ENCODE measurements around the gene ZNF750. TPM values are rescaled to one million over a fixed set of nuclear protein-coding genes. Genes with fewer than 3 reads are reported as not detected.

The ZNF750 gene
- total and polyA plus RNA-seq, 2 donors (not counting 3 experiments of a cell fraction or from before 2014, with no cell fraction given): 0.15 to 0.80 TPM

- no peaks in the 10 kb centered on the region for H3K27me3 ChIP-seq (ENCODE audit: control insufficient read depth in 2 of 2, insufficient read depth in 2 of 2, low read length in 2 of 2)
- CTCF ChIA-PET: interaction anchor here (0.6 to 2.0 kb wide), 7 partner anchors 8 to 79 kb away, joined by 3 to 8 read pairs (median 3); no protein-coding TSS in a partner anchor
- H3K79me2 ChIP-seq (ENCODE audit: control insufficient read depth, insufficient read depth, low read length): peaks cover 50% of the 10 kb centered on the region
- DNase-seq (ENCODE audit: low read depth, low spot score) (no peak), FAIRE-seq (no peak)
- H3K27ac ChIP-seq (ENCODE audit: insufficient read depth, low read depth, low read length): peak overlapping the region; percentile 80
- H3K36me3 ChIP-seq (ENCODE audit: control insufficient read depth in 2 of 2, extremely low read depth in 1 of 2, insufficient read depth in 2 of 2, low read length in 2 of 2): no peaks in the 10 kb centered on the region
- no peak overlapping the region for H2AFZ ChIP-seq (ENCODE audit: low read depth, low read length)
- intact Hi-C loops (cut with micrococcal nuclease) (loop anchor here (1.0 kb wide), 3 partner anchors 11 to 16 kb away; no protein-coding TSS in a partner anchor), dilution Hi-C loops (cut with MboI; ENCODE audit: extremely low pct_ligation_motif_present, low sequenced_read_pairs) (no loop called here)
- H3K4me2 ChIP-seq (ENCODE audit: insufficient read depth, low read length): peak overlapping the region; percentile 54
- POLR2A ChIA-PET: no interaction called here
- H3K9me1 ChIP-seq (replicated peaks; ENCODE audit: control insufficient read depth, extremely low read depth, insufficient read depth, low read length): no peaks in the 10 kb centered on the region
- H3K9me3 ChIP-seq (replicated peaks; ENCODE audit: control insufficient read depth, insufficient read depth, low read length): no peaks in the 10 kb centered on the region
- H4K20me1 ChIP-seq (replicated peaks; ENCODE audit: control insufficient read depth, extremely low read depth, insufficient read depth, low read length): no peaks in the 10 kb centered on the region
- TF ChIP-seq FOS (IDR thresholded peaks at IDR 0.05; ENCODE audit: borderline replicate concordance, insufficient read depth, low read length) (no peak), GATA2 (IDR thresholded peaks at IDR 0.05; ENCODE audit: insufficient read depth, insufficient read length, low read depth, low read length) (no peak), JUN (IDR thresholded peaks at IDR 0.05; ENCODE audit: borderline replicate concordance, insufficient read depth, insufficient read length, low read depth) (no peak), MAX (IDR thresholded peaks at IDR 0.05; ENCODE audit: insufficient read depth, insufficient read length) (no peak), POLR2A (IDR thresholded peaks at IDR 0.05; ENCODE audit: low read depth, low read length) (no peak)
- peak overlapping the region; percentile 21 for H3K9ac ChIP-seq (replicated peaks; ENCODE audit: extremely low read depth, insufficient read depth, low read length)
- H3K4me3 ChIP-seq (replicated peaks in 1 of 3; ENCODE audit: insufficient read depth in 1 of 3, low read depth in 1 of 3, low read length in 3 of 3): no peak overlapping the region
- H3K4me1 ChIP-seq (ENCODE audit: control insufficient read depth, extremely low read depth, insufficient read depth, low read length): peaks cover 26% of the 10 kb centered on the region
- BruUV-seq (replicated peaks): no TSS peak
These were observed 21.0 kb upstream of the ZNF750 start for GRCh38 chr17:82860606-82861392.
